Panc1 (cell line): ENCODE measurements around the gene FRMD5.

ENCODE experiments used
- CTCF ChIP-seq: fragments of 450-650 bp; IDR thresholded peaks from 2 replicates; pipeline ENCODE4 v1.5.1; 2017; ENCODE audit warnings: mild to moderate bottlenecking
- POLR2AphosphoS5 ChIP-seq: IDR thresholded peaks from 2 replicates; pipeline ENCODE4 v1.6.1; 2012; ENCODE audit warnings: mild to moderate bottlenecking, low read depth, low read length, moderate library complexity
- SIN3A ChIP-seq: IDR thresholded peaks from 2 replicates; pipeline ENCODE4 v1.6.1; 2012; ENCODE audit warnings: low read depth, mild to moderate bottlenecking, low read length, moderate library complexity, borderline replicate concordance; ENCODE audit not compliant: insufficient read depth
- TCF7L2 ChIP-seq: IDR thresholded peaks from 2 replicates; pipeline ENCODE4 v1.6.1; 2011; ENCODE audit warnings: mild to moderate bottlenecking, low read depth, low read length, inconsistent platforms

- TF ChIP-seq CTCF (no peak), POLR2AphosphoS5 (no peak), TCF7L2 (no peak), SIN3A (no peak)
Observed at GRCh38 chr15:44092221-44092620, 102.8 kb downstream of the FRMD5 start.
